CD4-positive, alpha-beta memory T cell (primary cell): Measurements from ENCODE around the gene CYP2A7. TPM values are rescaled to one million over a fixed set of nuclear protein-coding genes. Genes with fewer than 3 reads are reported as not detected.
"Not testable (repeated sequence)": the region's sequence is repeated elsewhere in the genome, so short reads cannot be mapped to it uniquely, and the experiment has no call there.

Source experiments
- CTCF ChIA-PET: fragments of 350-600 bp; sonication (Branson Sonifier 250); formaldehyde crosslinking; loops from one replicate; lab custom pipeline; 2021; ENCODE audit warnings: inconsistent platforms; ENCODE audit not compliant: partially characterized antibody; lab: Charles Lee
- POLR2A ChIA-PET: fragments of 350-600 bp; sonication (Branson Sonifier 250); formaldehyde crosslinking; loops from one replicate; lab custom pipeline; 2021; ENCODE audit not compliant: partially characterized antibody; lab: Charles Lee
- DNase-seq, 5 donors: peaks; one replicate each; pipeline versions ENCODE4 v3.0.0 to v3.0.0-alpha.2; 2020 to 2022; ENCODE audit warnings: mixed read lengths in 1 of 5
- H3K27ac ChIP-seq: one replicate; pipeline ENCODE4 v1.7.0; 2013; ENCODE audit warnings: low read depth, low read length
- H3K27me3 ChIP-seq: 2 replicates; pipeline ENCODE4 v1.7.0; 2013; ENCODE audit warnings: mild to moderate bottlenecking, low read length, moderate library complexity; ENCODE audit not compliant: insufficient read depth
- H3K36me3 ChIP-seq: 2 replicates; pipeline ENCODE4 v1.7.0; 2013; ENCODE audit warnings: mild to moderate bottlenecking, low read length, moderate library complexity; ENCODE audit not compliant: insufficient read depth
- H3K4me1 ChIP-seq: 2 replicates; pipeline ENCODE4 v1.7.0; 2013; ENCODE audit warnings: mild to moderate bottlenecking, low read length, moderate library complexity; ENCODE audit not compliant: insufficient read depth
- H3K4me3 ChIP-seq, 2 donors: one replicate each; pipeline ENCODE4 v1.7.0; 2013; ENCODE audit warnings: low read length in 2 of 2, mild to moderate bottlenecking in 1 of 2
- H3K9me3 ChIP-seq, 2 donors: one replicate each; pipeline ENCODE4 v1.7.0; 2013; ENCODE audit warnings: low read length in 2 of 2, control low read depth in 1 of 2; ENCODE audit not compliant: control insufficient read depth in 1 of 2
- H3K27ac Mint-ChIP-seq, 7 donors: one replicate each; pipeline ENCODE4 v1.8.0; 2020 to 2021; ENCODE audit warnings: mixed read lengths in 7 of 7, mild to moderate bottlenecking in 6 of 7, inconsistent platforms in 3 of 7, moderate library complexity in 3 of 7
- H3K27me3 Mint-ChIP-seq, 2 donors: one replicate each; pipeline ENCODE4 v1.8.0; 2020 to 2021; ENCODE audit warnings: mixed read lengths in 2 of 2
- H3K36me3 Mint-ChIP-seq, 2 donors: one replicate each; pipeline ENCODE4 v1.8.0; 2020 to 2021; ENCODE audit warnings: mixed read lengths in 2 of 2, inconsistent platforms in 1 of 2, mild to moderate bottlenecking in 1 of 2
- H3K4me1 Mint-ChIP-seq, 4 donors: one replicate each; pipeline ENCODE4 v1.8.0; 2020 to 2021; ENCODE audit warnings: mixed read lengths in 4 of 4, mild to moderate bottlenecking in 1 of 4
- H3K4me3 Mint-ChIP-seq, 8 donors: one replicate each; pipeline ENCODE4 v1.8.0; 2020 to 2021; ENCODE audit warnings: mixed read lengths in 8 of 8, mild to moderate bottlenecking in 7 of 8, moderate library complexity in 6 of 8, inconsistent platforms in 3 of 8
- H3K9me3 Mint-ChIP-seq, 8 donors: one replicate each; pipeline ENCODE4 v1.8.0; 2020 to 2021; ENCODE audit warnings: mixed read lengths in 8 of 8, mild to moderate bottlenecking in 5 of 8, inconsistent platforms in 3 of 8, moderate library complexity in 1 of 8
- intact Hi-C: fragments of 100-400 bp; cut with micrococcal nuclease; formaldehyde crosslinking; loops from one replicate; pipeline ENCODE4 v1.15.1; 2023
- polyA plus RNA-seq, 2 donors: library from polyadenylated mRNA; unstranded; fragments of 300-500 nt; fragmentation: Illumina TruSeq; gene quantifications; one replicate each; pipeline ENCODE4 v1.2.3, GENCODE V29; 2021
- total RNA-seq, 2 experiments: library from RNA; stranded (reverse); gene quantifications; one replicate each; pipeline ENCODE4 v1.2.3, GENCODE V29; 2021

The CYP2A7 gene
- total and polyA plus RNA-seq, 4 experiments from 2014 or later: not detected

- POLR2A ChIA-PET: no interaction called here
- intact Hi-C loops: no loop called here
- Histone ChIP-seq H3K27me3 (no peaks in the 10 kb centered on the region), H3K4me1 (no peaks in the 10 kb centered on the region), H3K36me3 (no peaks in the 10 kb centered on the region), H3K4me3 (no peak overlapping the region), H3K27ac (no peak overlapping the region), H3K9me3 (no peaks in the 10 kb centered on the region)
- Mint-ChIP-seq H3K27me3 (peaks cover 6 to 10% of the 10 kb centered on the region in 2 donors), H3K36me3 (no peaks in the 10 kb centered on the region), H3K4me1 (no peaks in the 10 kb centered on the region), H3K9me3 (peaks cover 0 to under 1% (median 0%) of the 10 kb centered on the region in 8 donors), H3K27ac (no peak overlapping the region), H3K4me3 (no peak overlapping the region)
- DNase-seq: no peak
- CTCF ChIA-PET: no interaction called here
These were observed 19.7 kb downstream of the CYP2A7 start for GRCh38 chr19:40862333-40862732.

DNA sequence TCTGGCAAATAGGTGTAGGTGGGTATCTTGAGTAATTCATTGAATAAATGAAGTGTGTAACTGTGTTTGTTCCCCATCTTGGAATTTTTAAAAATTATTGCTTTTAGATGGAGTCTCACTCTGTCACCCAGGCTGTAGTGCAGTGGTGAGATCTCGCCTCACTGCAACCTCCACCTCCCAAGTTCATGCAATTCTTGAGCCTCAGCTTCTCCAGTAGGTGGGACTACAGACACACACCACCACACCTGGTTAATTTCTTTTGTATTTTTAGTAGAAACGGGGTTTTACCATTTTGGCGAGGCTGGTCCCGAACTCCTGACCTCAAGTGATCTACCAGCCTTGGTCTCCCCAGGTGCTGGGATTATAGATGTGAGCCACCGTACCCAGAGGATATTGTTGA lies 23.9 kb downstream of the CYP2A7 start:
- H3K4me3 Mint-ChIP-seq: no peak overlapping the region
- ChIA-PET CTCF (no interaction called here), POLR2A (no interaction called here)
- no peak overlapping the region for H3K27ac ChIP-seq
- intact Hi-C loops: no loop called here
- no peak overlapping the region for H3K4me3 ChIP-seq
- no peaks in the 10 kb centered on the region for H3K27me3 ChIP-seq
- no peaks in the 10 kb centered on the region for H3K36me3 ChIP-seq
- no peaks in the 10 kb centered on the region for H3K4me1 Mint-ChIP-seq
- peaks cover 3% of the 10 kb centered on the region in 2 donors for H3K27me3 Mint-ChIP-seq
- no peaks in the 10 kb centered on the region for H3K36me3 Mint-ChIP-seq
- no peak overlapping the region for H3K27ac Mint-ChIP-seq
- H3K9me3 Mint-ChIP-seq: peaks cover 0 to 1% (median 0%) of the 10 kb centered on the region in 8 donors
- DNase-seq: no peak
- H3K4me1 ChIP-seq: no peaks in the 10 kb centered on the region
- H3K9me3 ChIP-seq: no peaks in the 10 kb centered on the region

DNA sequence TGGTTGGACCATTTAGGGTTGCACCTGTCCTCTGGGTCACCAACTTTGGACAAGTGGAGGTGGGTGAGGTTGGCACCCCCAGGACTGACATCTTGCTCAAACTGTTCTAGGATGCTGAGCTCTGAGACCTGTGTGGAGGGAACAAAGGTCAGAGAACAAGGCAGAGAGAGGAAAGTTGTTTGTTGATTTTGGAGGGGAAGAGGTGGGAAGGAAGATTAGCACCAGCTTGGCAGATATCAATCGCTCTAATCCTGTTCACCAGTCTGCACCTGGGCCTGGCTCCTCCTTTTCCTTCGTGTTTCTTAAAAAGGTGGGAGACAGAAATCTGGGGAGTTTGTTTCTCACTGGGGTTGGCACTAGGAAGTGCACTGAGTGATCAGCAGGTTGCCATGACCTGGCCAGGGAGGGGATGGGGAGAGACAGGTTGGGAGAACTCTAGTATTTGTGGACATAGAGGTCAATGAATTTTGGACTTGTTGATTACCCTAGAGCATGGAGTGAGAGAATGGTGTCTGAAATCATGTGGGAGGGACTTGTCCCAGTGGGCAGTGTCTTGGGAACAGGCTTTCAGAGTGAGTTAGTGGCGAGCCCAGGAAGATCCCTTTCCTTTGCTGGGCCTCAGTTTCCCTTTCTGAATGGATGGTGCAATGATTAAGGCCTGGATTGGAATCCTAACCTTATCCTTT lies 29.4 kb downstream of the CYP2A7 start:
- H3K27ac ChIP-seq, H3K27me3 ChIP-seq, intact Hi-C loops, H3K36me3 ChIP-seq, DNase-seq, H3K4me1 ChIP-seq, POLR2A ChIA-PET, H3K4me3 ChIP-seq, H3K36me3 Mint-ChIP-seq, H3K9me3 Mint-ChIP-seq, H3K4me3 Mint-ChIP-seq, CTCF ChIA-PET, H3K9me3 ChIP-seq: not testable (repeated sequence)
- H3K4me1 Mint-ChIP-seq: peaks cover 5 to 19% (median 13%) of the 10 kb centered on the region in 4 donors
- H3K27ac Mint-ChIP-seq: peak overlapping the region in 1 of 7 donors; percentile 47
- H3K27me3 Mint-ChIP-seq: peaks cover 15 to 16% of the 10 kb centered on the region in 2 donors

DNA sequence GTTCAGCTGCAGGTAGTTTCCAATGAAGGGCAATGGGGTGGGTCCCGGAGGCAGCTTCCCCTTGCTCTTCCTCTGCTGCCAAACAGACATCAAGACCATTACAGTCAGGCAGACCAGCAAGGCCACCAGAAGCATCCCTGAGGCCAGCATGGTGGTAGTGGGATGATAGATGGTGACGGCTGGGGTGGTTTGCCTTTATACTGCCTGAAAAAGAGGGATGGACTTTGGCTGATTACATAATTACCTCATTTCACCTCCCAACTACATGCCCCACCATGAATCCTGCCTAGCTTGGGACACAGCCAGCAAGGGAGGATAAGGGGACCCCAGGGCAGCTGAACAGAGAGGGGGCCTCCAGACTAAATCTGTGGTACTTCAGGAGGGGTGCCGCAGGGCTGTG lies 31.8 kb downstream of the CYP2A7 start, which contains the start of gene CYP2A6:
CYP2A6 (minus strand) TSS at position 171 of the 400 bp plus-strand sequence; CDS start at position 150, 21 bp downstream.
- H3K36me3 ChIP-seq, CTCF ChIA-PET, H3K36me3 Mint-ChIP-seq, DNase-seq, intact Hi-C loops, H3K27ac ChIP-seq, POLR2A ChIA-PET, H3K4me3 ChIP-seq, H3K4me1 ChIP-seq, H3K27me3 ChIP-seq, H3K9me3 ChIP-seq, H3K9me3 Mint-ChIP-seq: not testable (repeated sequence)
- Mint-ChIP-seq H3K4me1 (peaks cover 7 to 31% (median 17%) of the 10 kb centered on the region in 4 donors), H3K27ac (peak within 1 kb of the TSS in 6 of 7 donors; percentile 59 to 97 (median 82)), H3K4me3 (peak within 1 kb of the TSS in 6 of 8 donors; percentile 46 to 80 (median 68)), H3K27me3 (peaks cover 18 to 19% of the 10 kb centered on the region in 2 donors)

DNA sequence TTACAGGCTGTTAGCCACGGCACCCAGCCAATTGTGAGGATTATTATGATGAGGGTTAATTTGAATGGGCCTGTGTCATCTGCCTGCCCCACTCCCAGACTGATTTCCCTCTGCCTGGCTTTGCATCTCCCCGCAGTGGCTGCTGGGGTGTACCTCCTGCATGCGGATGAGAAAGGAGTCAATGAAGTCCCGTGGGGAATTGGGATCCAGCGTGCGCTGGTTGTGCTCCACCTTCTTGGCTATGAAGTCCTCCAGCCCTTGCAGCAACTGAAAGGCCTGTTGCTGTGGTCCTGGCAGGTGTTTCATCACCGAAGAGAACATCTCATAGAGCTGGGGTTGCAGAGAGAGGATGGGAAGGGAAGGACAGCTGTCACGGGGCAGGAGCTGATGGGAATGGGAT lies 35.3 kb downstream of the CYP2A7 start:
- Mint-ChIP-seq H3K4me3 (peak overlapping the region in 1 of 8 donors; percentile 7), H3K27ac (peak overlapping the region in 4 of 7 donors; percentile 2 to 83 (median 18)), H3K4me1 (peaks cover 15 to 55% (median 38%) of the 10 kb centered on the region in 4 donors), H3K27me3 (peaks cover 18 to 19% of the 10 kb centered on the region in 2 donors)
- H3K4me3 ChIP-seq, H3K27me3 ChIP-seq, POLR2A ChIA-PET, H3K27ac ChIP-seq, H3K36me3 Mint-ChIP-seq, H3K36me3 ChIP-seq, intact Hi-C loops, CTCF ChIA-PET, H3K9me3 ChIP-seq, DNase-seq, H3K9me3 Mint-ChIP-seq: not testable (repeated sequence)
- peaks cover 17% of the 10 kb centered on the region for H3K4me1 ChIP-seq

GRCh38 chr19:40843653-40844052 lies 38.4 kb downstream of the CYP2A7 start:
- H3K9me3 Mint-ChIP-seq, CTCF ChIA-PET, H3K36me3 Mint-ChIP-seq, H3K9me3 ChIP-seq, H3K27me3 ChIP-seq, H3K36me3 ChIP-seq, H3K27ac ChIP-seq: not testable (repeated sequence)
- Histone ChIP-seq H3K4me1 (peaks cover 14% of the 10 kb centered on the region), H3K4me3 (peak overlapping the region in 1 of 2 donors; percentile 19)
- peak overlapping the region; percentile 62 to 87 (median 76) for H3K4me3 Mint-ChIP-seq
- DNase-seq: peak; percentile 76 to 89 (median 87)
- intact Hi-C loops: loop anchor here (1.0 kb wide), 1 partner anchor 32 kb away; no protein-coding TSS in a partner anchor
- peaks cover 9 to 47% (median 29%) of the 10 kb centered on the region in 4 donors for H3K4me1 Mint-ChIP-seq
- POLR2A ChIA-PET: interaction anchor here (0.8 to 0.9 kb wide), 2 partner anchors 127 to 180 kb away, joined by 3 to 7 read pairs; no protein-coding TSS in a partner anchor
- H3K27ac Mint-ChIP-seq: peak overlapping the region; percentile 72 to 98 (median 93)
- peaks cover 4 to 11% of the 10 kb centered on the region in 2 donors for H3K27me3 Mint-ChIP-seq

DNA sequence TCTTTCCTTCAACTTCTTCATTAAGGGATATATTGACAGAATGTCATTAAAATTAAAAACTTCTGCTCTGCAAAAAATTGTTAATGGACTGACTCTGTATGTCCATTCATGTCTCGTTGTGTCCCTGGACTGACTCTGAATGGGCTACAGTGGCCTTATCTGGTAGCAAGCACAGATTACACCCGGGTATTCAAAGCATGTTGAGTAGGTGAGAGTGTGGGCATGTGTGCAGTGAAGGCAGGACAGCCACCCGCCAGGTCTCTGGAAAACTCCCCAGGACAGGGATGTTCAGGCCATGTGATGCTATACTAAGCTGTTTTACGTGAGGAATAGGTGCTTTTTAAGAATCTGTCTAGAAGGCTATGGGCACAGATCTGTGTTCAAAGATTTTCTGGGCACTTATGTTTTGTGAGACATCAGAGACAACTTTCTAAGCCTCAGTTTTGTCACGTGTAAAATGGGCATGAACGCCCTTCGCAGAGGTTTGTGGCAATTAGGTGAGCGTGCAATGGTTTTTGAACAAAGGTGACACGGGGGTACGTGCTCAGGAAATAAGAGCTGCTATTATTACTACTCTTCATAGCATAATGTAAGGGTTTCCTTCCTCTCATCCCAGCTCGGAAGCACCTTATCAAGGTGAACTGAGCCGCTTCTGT lies 38.9 kb downstream of the CYP2A7 start:
- intact Hi-C loops, H3K27ac ChIP-seq, H3K9me3 ChIP-seq, H3K9me3 Mint-ChIP-seq, H3K36me3 ChIP-seq, H3K27me3 ChIP-seq, CTCF ChIA-PET, H3K27me3 Mint-ChIP-seq, H3K36me3 Mint-ChIP-seq: not testable (repeated sequence)
- H3K27ac Mint-ChIP-seq: peak overlapping the region; percentile 76 to 98 (median 93)
- Histone ChIP-seq H3K4me1 (peaks cover 14% of the 10 kb centered on the region), H3K4me3 (peak overlapping the region in 1 of 2 donors; percentile 19)
- peak in 1 of 5 donors; percentile 25 for DNase-seq
- peaks cover 9 to 42% (median 28%) of the 10 kb centered on the region in 4 donors for H3K4me1 Mint-ChIP-seq
- peak overlapping the region; percentile 62 to 87 (median 80) for H3K4me3 Mint-ChIP-seq
- POLR2A ChIA-PET: interaction anchor here (0.8 to 0.9 kb wide), 2 partner anchors 128 to 180 kb away, joined by 3 to 7 read pairs; no protein-coding TSS in a partner anchor
